Medulla oblongata (tissue), 1 donor: ENCODE data around the gene AKR1C2.
"Not testable (repeated sequence)": the region's sequence is repeated elsewhere in the genome, so short reads cannot be mapped to it uniquely, and the experiment has no call there.

Experiments used
- DNase-seq: peaks from one replicate; pipeline ENCODE4 v3.0.0-alpha.2; 2015; ENCODE audit errors: extremely low spot score

AKR1C2 gene

DNA sequence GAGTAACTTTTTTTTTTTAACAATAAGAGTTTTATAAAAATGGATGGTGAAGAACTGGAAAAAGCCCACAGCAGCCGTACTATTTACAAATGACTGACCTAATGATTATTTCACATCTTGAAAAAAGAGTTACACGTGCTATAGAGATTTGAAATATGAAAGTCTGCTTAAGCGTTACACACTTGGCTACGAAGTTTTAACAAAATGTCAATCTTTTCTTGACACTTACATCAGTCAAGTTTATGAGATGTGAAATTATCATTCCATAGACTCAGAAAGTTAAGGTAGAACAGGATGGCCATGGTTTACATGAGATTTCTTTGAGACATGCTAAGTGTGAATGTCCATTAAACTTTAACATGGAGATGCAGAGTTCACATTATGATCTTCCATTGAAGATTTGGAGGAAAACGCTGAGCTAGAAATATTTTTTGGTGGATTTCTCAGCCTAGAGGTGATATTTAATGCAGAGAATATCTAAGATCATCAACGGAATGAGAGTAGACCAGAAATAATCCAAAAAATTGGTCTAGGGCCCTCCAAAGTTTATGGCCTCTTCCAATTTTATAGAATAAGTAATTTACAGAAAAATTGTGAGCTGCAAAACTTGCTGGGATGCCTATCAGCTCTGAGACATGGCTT lies 15.5 kb downstream of the AKR1C2 start:
- not testable (repeated sequence) for DNase-seq

GRCh38 chr10:4984971-4985594 lies 18.6 kb downstream of the AKR1C2 start:
- DNase-seq, result no peak

DNA sequence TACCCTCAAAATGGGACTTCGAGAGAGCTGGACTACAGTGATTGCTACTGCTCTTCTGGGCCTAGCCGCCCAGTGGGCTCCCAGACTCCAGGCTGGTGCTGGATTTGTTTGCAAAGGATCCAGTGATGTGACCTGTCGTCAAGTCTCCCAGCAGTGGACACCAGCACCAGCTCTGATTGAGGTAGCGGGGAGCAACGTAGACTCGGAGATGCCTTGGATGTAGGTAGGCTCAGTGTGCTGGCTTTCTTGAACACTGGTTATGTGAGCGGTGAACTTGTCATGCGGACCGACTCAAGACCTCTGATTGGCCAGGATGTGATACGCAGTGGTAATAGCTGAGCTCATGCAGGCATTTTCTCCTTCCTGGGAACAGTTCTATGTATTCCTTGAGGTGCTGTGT lies 19.4 kb downstream of the AKR1C2 start:
- no peak for DNase-seq

DNA sequence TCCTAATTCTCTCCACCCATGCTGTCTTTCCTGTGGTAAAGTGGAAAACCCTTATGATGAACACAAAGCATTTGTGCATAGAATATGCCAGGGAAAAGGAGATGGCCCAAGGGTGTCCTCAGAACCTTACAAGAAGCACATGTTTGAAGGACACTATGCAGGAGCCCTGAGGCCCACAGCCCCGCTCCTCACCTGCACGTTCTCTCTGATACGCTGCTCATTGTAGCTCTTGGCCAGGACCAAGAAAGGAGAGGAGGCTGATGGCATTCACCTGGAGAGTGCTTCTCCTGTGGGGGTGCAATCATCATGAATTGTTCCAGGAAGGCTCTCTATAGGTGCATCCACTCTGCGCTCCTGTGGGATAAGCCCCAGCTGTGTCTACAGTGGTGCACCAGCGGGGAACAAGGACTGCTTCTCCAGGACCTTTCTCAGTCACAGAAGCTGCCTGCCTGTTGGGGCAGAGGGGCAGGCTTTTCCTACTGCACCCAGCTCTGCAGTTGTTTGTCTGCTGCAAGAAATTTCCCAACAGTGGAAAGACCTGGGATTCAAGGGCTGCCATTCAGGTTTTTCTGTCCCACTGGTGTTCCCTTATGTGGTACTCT lies 19.9 kb downstream of the AKR1C2 start:
- DNase-seq, result no peak

- DNase-seq, result no peak
These were observed 20.9 kb downstream of the AKR1C2 start for GRCh38 chr10:4982764-4983226.

GRCh38 chr10:4981722-4982471 lies 21.8 kb downstream of the AKR1C2 start:
- no peak for DNase-seq

DNA sequence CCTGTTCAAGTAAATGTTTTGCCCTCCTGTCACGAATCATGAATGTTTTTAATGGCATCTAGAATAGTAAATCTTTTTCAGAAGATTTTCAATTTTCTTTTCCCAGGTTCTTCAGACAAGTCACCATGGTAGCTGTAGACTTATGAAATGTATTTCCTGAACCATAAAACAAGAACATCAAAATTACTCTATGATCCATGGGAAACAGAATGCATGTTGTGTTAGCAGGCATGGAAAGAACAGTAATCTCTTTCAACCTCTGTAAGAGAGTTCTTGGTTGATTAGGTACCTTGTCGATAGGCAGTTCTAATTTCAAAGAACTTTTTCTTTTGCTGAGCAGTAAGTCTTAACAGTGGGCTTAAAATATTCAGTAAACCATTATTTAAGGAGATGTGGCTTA lies 22.9 kb downstream of the AKR1C2 start:
- no peak for DNase-seq

- DNase-seq, result no peak
These were observed 24.8 kb downstream of the AKR1C2 start for GRCh38 chr10:4978870-4979269.

- no peak for DNase-seq
These were observed 26.6 kb downstream of the AKR1C2 start for GRCh38 chr10:4977025-4977424.

DNA sequence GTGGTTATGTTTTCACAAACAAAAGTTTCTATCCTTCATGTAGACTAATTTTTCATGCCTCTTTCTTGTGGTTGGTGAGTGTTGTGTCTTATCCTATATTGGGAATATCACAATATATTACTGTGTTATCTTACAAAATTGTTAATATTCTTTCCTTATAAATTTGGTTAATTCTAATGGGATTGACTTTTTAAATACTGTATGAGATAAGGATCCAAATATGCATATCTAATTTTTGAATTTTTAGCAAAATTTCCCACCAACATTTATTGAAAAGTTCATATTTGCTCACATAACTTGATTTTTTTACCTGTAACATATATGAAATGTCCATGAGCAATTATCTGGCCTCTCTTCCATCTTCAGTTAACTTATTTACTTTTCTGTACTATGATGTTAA lies 29.3 kb downstream of the AKR1C2 start:
- not testable (repeated sequence) for DNase-seq

DNA sequence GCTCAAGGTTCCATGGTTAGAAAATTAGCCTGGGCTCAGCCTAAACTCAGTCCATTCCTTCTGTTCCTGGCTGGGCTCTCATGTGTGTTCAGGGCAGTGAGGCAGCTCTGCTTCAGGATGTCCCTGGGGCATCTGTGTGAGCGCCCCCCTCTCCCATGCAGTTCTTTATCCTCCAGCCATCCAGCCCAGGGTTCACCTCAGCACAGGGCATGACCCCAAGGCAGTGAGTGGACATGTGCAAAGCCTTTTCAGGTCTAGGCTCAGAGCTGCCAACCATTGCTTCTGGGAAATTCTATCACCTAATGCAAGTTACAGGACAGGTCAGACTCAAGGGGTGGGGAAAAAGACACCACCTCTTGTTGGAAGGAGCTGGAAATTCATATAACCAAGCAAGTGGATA lies 30.4 kb downstream of the AKR1C2 start:
- not testable (repeated sequence) for DNase-seq

- not testable (repeated sequence) for DNase-seq
These were observed 31.1 kb downstream of the AKR1C2 start for GRCh38 chr10:4972369-4973142.

- not testable (repeated sequence) for DNase-seq
These were observed 33.3 kb downstream of the AKR1C2 start for GRCh38 chr10:4970362-4970761.

DNA sequence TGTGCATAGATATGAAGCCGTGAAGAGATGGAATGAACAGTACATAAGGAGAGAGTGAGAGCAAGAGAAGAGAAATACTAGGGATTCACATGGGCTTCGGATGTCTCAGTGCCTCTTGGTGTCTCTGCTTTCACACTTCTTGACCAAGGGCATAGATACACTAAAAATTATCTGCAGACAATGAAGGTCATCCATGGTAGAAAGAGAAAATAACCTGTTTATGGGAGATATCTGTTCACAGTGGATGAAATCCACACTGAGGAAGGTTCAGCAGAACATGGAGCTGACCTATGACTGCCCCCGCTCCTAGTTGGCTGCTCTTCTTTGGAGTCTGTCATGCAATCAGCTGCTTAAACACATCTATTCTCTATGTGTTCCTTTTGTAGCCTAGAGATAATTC lies 34.4 kb downstream of the AKR1C2 start:
- not testable (repeated sequence) for DNase-seq

- not testable (repeated sequence) for DNase-seq
These were observed 36.5 kb downstream of the AKR1C2 start for GRCh38 chr10:4967189-4967588.

DNA sequence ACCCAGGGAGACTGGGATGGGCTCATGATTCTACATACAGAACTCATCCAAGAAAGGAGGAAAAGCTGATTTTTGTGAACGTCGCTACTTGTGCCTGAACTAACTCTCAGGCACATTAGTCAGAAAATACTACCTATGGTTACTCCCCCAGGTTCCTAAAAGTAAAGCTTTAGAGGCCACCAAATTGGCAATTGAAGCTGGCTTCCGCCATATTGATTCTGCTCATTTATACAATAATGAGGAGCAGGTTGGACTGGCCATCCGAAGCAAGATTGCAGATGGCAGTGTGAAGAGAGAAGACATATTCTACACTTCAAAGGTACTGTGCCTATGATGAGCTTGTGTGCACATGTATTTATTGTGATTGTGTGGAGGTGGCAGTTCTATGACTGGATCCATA lies 37.9 kb downstream of the AKR1C2 start:
- DNase-seq, result not testable (repeated sequence)

DNA sequence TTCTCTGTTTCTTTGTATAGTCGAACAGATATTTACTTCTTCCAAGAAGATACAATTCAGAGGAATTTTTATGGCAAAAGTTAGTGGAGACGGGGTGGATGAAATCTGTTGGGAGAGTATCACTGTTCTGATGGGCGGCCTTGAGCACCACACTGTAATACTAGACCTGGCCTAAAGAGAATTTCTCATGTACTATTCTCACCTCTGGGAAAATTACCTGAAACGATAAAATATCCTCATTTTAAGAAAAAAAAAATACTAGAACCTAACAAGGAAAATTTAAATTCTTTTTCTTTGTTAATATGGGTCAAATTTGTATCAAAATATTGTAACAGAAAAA lies 39.9 kb downstream of the AKR1C2 start:
- not testable (repeated sequence) for DNase-seq

DNA sequence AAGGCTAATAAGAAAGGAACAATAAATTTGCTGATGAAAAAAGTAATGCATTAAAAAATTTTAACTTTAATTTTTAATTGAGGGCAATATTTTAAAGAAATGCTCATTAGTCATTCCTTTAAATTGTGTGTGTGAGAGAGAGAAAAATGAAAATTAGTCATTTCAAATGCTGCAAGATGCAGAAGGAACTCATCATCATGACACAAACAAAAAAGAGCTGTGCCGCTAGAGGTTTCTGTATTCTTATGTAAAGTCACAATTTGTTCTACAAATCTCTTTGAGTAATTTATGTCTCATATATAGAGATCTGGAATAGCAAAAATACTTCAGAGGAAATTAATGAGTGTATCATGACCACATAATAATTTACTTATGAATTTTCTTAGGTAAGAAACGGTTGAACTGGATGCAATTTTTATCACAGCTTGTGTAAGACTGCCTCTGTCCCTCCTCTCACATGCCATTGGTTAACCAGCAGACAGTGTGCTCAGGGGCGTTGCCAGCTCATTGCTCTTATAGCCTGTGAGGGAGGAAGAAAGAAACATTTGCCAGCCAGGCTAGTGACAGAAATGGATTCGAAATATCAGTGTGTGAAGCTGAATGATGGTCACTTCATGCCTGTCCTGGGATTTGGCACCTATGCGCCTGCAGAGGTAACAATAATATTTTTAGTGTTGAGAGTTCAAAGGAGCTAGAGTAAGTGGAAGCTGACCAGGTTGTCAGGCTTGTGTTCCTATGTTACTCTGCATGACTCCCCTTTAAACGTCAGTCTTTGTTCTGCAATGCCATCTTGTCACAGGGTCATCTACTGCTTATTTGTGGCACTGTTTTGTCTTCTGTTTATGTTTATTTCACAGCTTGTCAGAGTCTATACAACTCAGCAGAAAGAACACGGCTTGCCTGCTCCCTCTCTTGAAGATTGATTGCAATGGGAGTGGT lies 40.5 kb downstream of the AKR1C2 start, which contains the start of gene AKR1C1:
Gene AKR1C1, plus strand, starts transcription at position 540 of the 939 bp plus-strand sequence. Its CDS starts 30 bp downstream, at position 570.
- not testable (repeated sequence) for DNase-seq

GRCh38 chr10:4962308-4962707 lies 41.3 kb downstream of the AKR1C2 start:
- DNase-seq, result not testable (repeated sequence)

DNA sequence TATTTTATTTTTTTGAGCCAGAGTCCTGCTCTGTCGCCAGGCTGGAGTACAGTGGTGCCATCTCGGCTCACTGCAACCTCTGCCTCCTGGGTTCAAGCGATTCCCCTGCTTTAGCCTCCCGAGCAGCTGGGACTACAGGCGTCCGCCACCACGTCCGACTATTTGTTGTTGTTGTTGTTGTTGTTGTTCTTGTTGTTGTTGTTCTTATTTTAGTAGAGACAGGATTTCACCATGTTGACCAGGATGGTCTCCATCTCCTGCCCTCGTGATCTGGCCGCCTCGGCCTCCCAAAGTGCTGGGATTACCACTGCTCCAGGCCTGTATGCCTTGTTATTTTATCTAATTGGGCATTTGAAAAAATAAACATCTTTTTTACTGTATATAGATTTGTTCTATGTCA lies 42.1 kb downstream of the AKR1C2 start:
- DNase-seq, result not testable (repeated sequence)
